ENCODE data around the gene RMI1. TPM values are rescaled to one million over a fixed set of nuclear protein-coding genes. Genes with fewer than 3 reads are reported as not detected.
"Not testable (repeated sequence)": the region's sequence is repeated elsewhere in the genome, so short reads cannot be mapped to it uniquely, and the experiment has no call there.

RMI1 gene
- total RNA-seq, 1 donor from 2014 or later = 3.1 TPM

DNA sequence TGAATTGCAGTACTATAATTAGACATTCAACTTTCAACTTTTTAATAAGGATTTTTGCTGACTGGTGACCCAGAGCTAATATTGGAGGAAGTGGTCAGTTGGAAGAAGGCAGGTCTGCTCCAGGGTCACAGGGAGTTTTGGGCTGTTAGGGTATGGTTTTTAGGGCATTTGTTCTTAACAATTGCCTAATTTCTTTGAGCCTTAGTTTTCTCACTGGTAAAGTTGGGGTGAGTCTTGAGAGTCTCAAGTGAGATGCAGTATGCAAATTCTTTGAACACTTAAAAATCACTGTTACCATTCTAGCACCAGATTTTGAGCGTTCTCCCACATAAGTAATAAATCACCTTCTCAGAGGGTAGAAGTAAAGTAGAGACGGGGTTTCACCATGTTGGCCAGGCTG is 50.9 kb downstream of the RMI1 start:
- Histone ChIP-seq H3K27ac (ENCODE audit: low read depth, low read length) (no peak overlapping the region), H3K4me3 (ENCODE audit: low read length in 3 of 3) (no peak overlapping the region), H3K9me3 (ENCODE audit: control insufficient read depth in 3 of 3, low read length in 3 of 3) (no peaks in the 10 kb centered on the region), H3K4me1 (ENCODE audit: control insufficient read depth in 3 of 3, insufficient read depth in 3 of 3, low read length in 3 of 3) (no peaks in the 10 kb centered on the region), H3K9ac (ENCODE audit: low read depth in 1 of 3, low read length in 3 of 3) (no peak overlapping the region), H3K27me3 (ENCODE audit: control insufficient read depth in 3 of 3, insufficient read depth in 3 of 3, low read length in 3 of 3) (no peaks in the 10 kb centered on the region), H3K36me3 (ENCODE audit: control insufficient read depth in 3 of 3, insufficient read depth in 3 of 3, low read length in 3 of 3) (no peaks in the 10 kb centered on the region)

DNA sequence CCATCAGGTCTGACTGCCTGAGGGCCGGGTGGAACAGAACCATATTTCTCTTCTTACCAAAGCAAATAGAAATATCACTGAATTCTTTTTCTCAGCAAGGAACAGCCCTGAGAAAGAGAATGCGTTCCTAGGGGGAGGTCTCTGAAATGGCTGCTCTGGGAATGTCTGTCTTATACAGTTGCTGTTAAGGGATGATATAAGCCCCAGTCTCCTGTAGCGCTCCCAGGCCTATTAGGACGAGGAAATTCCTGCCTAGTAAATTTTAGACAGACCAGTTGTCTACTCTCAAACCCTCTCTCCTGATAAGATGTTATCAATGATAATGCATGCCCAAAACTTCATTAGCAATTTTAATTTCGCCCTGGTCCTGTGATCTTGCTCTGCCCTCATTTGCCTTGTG is 61.3 kb downstream of the RMI1 start:
- not testable (repeated sequence) for H3K9me3 ChIP-seq (ENCODE audit: control insufficient read depth in 3 of 3, low read length in 3 of 3); H3K4me3 ChIP-seq (ENCODE audit: low read length in 3 of 3); H3K36me3 ChIP-seq (ENCODE audit: control insufficient read depth in 3 of 3, insufficient read depth in 3 of 3, low read length in 3 of 3); H3K27me3 ChIP-seq (ENCODE audit: control insufficient read depth in 3 of 3, insufficient read depth in 3 of 3, low read length in 3 of 3); H3K4me1 ChIP-seq (ENCODE audit: control insufficient read depth in 3 of 3, insufficient read depth in 3 of 3, low read length in 3 of 3); H3K9ac ChIP-seq (ENCODE audit: low read depth in 1 of 3, low read length in 3 of 3); H3K27ac ChIP-seq (ENCODE audit: low read depth, low read length)

DNA sequence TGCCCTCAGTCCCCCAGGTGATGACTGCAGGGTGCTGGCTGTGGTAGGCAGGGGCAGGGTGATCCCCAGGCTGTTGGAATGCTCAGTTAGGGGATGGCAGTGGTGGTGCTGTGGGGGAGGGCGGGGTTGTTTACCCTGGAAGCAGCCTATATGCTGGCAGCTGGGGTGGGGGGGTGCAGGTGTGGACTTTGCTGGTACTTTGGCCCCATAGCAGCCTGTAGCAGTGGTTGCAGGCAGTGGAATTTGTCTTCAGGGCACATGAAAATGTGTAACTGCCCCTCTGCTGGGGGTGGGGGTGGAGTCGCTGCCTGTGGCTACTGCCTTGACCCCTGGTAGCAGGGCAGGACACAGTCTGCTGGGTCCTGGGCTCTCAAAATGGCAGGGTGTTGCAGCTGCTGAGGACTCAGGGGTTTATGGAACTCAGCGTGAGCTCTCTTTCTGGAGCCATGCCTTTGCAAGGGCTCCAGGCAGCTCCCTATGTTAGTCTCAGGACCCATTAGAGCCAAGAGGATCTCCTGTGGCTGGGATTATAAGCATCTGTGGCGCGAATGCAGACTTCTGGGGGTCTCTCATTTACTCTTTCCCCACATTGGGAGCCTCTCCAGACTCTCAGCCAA is 65.0 kb downstream of the RMI1 start:
- Histone ChIP-seq H3K9ac (ENCODE audit: low read depth in 1 of 3, low read length in 3 of 3) (no peak overlapping the region), H3K27ac (ENCODE audit: low read depth, low read length) (no peak overlapping the region), H3K9me3 (ENCODE audit: control insufficient read depth in 3 of 3, low read length in 3 of 3) (no peaks in the 10 kb centered on the region), H3K4me1 (ENCODE audit: control insufficient read depth in 3 of 3, insufficient read depth in 3 of 3, low read length in 3 of 3) (no peaks in the 10 kb centered on the region), H3K4me3 (ENCODE audit: low read length in 3 of 3) (no peak overlapping the region), H3K27me3 (ENCODE audit: control insufficient read depth in 3 of 3, insufficient read depth in 3 of 3, low read length in 3 of 3) (no peaks in the 10 kb centered on the region), H3K36me3 (ENCODE audit: control insufficient read depth in 3 of 3, insufficient read depth in 3 of 3, low read length in 3 of 3) (no peaks in the 10 kb centered on the region)

Small RNA genes lying within 50 kb of the gene (small RNA-seq; reads per million reads assigned to genes)
- not detected for gene RF00019

Other genes with a start within 250 kb of the RMI1 start
- 8.4 TPM for gene GKAP1, start 163.0 kb upstream of the RMI1 start, total RNA-seq
- 6.3 TPM for gene KIF27, start 59.4 kb upstream of the RMI1 start, total RNA-seq
- 446 TPM for gene HNRNPK, start 590 bp upstream of the RMI1 start, total RNA-seq